Psoas muscle (tissue), 8 donors: ENCODE results near the gene MAB21L2. TPM values are rescaled to one million over a fixed set of nuclear protein-coding genes. Genes with fewer than 3 reads are reported as not detected.

Experiments
- ATAC-seq, 4 donors: fragments of 200-7000 bp; cut with Tn5 transposase; one replicate each; pipeline ENCODE4 v1.9.1; 2020; ENCODE audit warnings: moderate library complexity in 3 of 4, mild to moderate bottlenecking in 2 of 4
- DNase-seq, 2 donors: peaks; one replicate each; pipeline ENCODE4 v3.0.0-alpha.2; 2020
- H3K27ac ChIP-seq: fragments of 200-600 bp; one replicate; pipeline ENCODE4 v1.8.0; 2022
- H3K27me3 ChIP-seq, 3 donors: fragments of 200-600 bp in 1 of 3; one replicate each; pipeline versions ENCODE4 v1.6.1 to v1.8.0; 2013 to 2022; ENCODE audit warnings: low read length in 2 of 3, mild to moderate bottlenecking in 2 of 3, moderate library complexity in 1 of 3; ENCODE audit not compliant: insufficient read depth in 3 of 3
- H3K36me3 ChIP-seq, 2 donors: fragments of 200-600 bp in 1 of 2; one replicate each; pipeline versions ENCODE4 v1.6.1 to v1.8.0; 2013 to 2022; ENCODE audit warnings: low read depth in 1 of 2, mild to moderate bottlenecking in 1 of 2, moderate library complexity in 1 of 2; ENCODE audit not compliant: insufficient read depth in 1 of 2
- H3K4me1 ChIP-seq: fragments of 200-600 bp; one replicate; pipeline ENCODE4 v1.8.0; 2022
- H3K4me3 ChIP-seq: fragments of 200-600 bp; one replicate; pipeline ENCODE4 v1.8.0; 2022; ENCODE audit warnings: mild to moderate bottlenecking
- H3K9me3 ChIP-seq: fragments of 200-600 bp; one replicate; pipeline ENCODE4 v1.8.0; 2022
- WGBS, 3 donors: extraction: QIAGEN DNeasy Blood & Tissue Kit; methylation state at CpG; one replicate each; pipeline versions ENCODE4 v1.1.6 to v1.1.7; 2013; 5-methylcytosine and 5-hydroxymethylcytosine counted together
- intact Hi-C, 2 donors: fragments of 100-400 bp; cut with DNase I; formaldehyde crosslinking; loops; one replicate each; pipeline versions ENCODE4 v1.11.0 to v1.14.2; 2022
- polyA plus RNA-seq, 3 donors: library from polyadenylated mRNA; stranded (reverse); fragments of 200-250 nt; gene quantifications; one replicate each; pipeline ENCODE4 v1.2.3, GENCODE V29; 2013
- total RNA-seq, 4 donors: library from RNA; stranded (reverse); fragmentation: NEBNext Ultra II Directional in 2 of 4; extraction: Animal tissue kit (Norgen Biotek cat#: 25700) in 2 of 4; gene quantifications; one replicate each; pipeline versions ENCODE4 v1.2.1 to v1.2.4, GENCODE V29; 2021 to 2023
- TF ChIP-seq, protein P1 (sequence below): fragments of 200-600 bp; IDR thresholded peaks from one replicate; pipeline ENCODE4 v1.8.0; 2022; ENCODE audit warnings: antibody characterized with exemption
- donor health status: healthy with polysubstance abuse.
- donor health status: DM: no; HTN: no; CAD: no; lungs with moderate emphysema.
- donor health status: Bipolar disorder and iron deficiency.
- donor health status: healthy.
- donor health status: DM: yes; HTN: yes; CAD: no.
- donor health status: DM: no; HTN: no; CAD: no.
- donor health status: DM: no; HTN: no; CAD: no.
- donor health status: DM: yes; HTN: yes; CAD: no.

MAB21L2 gene
- total and polyA plus RNA-seq, 7 donors: 0.01 to 0.03 TPM; not detected in 5

DNA sequence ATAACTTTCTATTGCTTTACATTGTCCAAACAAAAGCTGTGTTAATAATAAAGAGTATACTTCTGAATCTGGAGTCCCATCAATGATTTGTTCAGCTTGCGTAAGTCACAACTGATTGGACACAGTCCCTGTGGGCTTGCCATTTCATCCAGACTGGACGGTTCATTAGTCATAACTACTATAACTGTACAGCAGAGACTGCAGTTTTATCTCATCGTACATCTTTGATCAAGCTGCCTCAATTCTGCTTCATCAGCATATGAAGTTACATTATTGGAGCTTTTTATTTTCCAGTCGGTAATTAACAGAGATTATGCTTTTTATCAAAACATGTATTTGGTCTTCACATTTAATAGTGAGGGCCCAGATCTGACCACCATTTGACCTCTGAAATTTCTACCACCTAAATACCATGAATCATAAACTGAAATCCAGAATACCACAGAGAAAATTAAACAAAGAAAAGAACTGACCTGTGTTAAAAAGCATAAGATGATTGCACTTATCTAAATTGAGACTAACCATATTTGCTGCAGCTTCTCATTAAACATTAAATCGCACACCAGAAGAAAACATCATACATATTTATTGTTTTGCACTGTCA is 12.5 kb upstream of the MAB21L2 start:
- no peak for ATAC-seq
- no peak overlapping the region for H3K27ac ChIP-seq

DNA sequence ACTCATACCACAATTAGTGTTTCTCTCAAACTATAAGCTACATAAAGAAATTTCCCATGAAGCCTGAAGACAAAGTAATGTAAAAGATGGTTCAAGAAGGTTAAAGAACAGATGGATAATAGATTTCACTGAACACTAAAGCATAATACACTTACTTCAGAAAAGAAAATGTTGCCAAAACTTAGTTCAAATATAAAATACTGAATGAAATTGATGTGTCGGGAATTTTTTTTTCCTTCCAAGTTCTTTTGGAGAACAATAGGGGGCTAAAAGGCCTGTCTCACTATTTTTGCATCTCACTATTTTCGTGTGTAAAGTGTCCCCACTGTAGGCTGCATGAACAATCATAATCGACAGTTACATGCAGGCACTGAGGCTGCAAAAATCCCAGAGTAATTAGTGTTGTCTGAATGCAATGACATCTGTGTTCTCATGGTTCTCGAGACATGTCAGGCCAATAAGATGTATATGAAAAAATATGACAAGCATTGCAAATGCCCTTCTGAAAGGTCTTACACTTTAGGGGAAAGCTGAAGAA is 11.9 kb upstream of the MAB21L2 start:
- WGBS, 3 donors: 73 to 77% (median 74%) methylated on average over 4 of the region's 4 CpGs
- no peaks in the 10 kb centered on the region for H3K9me3 ChIP-seq
- no peak overlapping the region for H3K4me3 ChIP-seq
- ATAC-seq (no peak), DNase-seq (no peak)
- no peaks in the 10 kb centered on the region for H3K27me3 ChIP-seq
- intact Hi-C loops: no loop called here
- H3K4me1 ChIP-seq: no peaks in the 10 kb centered on the region
- no peak overlapping the region for H3K27ac ChIP-seq
- TF ChIP-seq, protein P1, sequence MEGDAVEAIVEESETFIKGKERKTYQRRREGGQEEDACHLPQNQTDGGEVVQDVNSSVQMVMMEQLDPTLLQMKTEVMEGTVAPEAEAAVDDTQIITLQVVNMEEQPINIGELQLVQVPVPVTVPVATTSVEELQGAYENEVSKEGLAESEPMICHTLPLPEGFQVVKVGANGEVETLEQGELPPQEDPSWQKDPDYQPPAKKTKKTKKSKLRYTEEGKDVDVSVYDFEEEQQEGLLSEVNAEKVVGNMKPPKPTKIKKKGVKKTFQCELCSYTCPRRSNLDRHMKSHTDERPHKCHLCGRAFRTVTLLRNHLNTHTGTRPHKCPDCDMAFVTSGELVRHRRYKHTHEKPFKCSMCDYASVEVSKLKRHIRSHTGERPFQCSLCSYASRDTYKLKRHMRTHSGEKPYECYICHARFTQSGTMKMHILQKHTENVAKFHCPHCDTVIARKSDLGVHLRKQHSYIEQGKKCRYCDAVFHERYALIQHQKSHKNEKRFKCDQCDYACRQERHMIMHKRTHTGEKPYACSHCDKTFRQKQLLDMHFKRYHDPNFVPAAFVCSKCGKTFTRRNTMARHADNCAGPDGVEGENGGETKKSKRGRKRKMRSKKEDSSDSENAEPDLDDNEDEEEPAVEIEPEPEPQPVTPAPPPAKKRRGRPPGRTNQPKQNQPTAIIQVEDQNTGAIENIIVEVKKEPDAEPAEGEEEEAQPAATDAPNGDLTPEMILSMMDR: no peak
- no peaks in the 10 kb centered on the region for H3K36me3 ChIP-seq

More for the DNA sequence above, 12.5 kb upstream of the MAB21L2 start:
- TF ChIP-seq, protein P1: no peak
- Histone ChIP-seq H3K4me3 (no peak overlapping the region), H3K27me3 (no peaks in the 10 kb centered on the region), H3K36me3 (no peaks in the 10 kb centered on the region), H3K4me1 (no peaks in the 10 kb centered on the region), H3K9me3 (no peaks in the 10 kb centered on the region)
- DNase-seq: no peak
- WGBS, 3 donors: 66 to 75% (median 69%) methylated on average over 5 of the region's 5 CpGs
- intact Hi-C loops: no loop called here

DNA sequence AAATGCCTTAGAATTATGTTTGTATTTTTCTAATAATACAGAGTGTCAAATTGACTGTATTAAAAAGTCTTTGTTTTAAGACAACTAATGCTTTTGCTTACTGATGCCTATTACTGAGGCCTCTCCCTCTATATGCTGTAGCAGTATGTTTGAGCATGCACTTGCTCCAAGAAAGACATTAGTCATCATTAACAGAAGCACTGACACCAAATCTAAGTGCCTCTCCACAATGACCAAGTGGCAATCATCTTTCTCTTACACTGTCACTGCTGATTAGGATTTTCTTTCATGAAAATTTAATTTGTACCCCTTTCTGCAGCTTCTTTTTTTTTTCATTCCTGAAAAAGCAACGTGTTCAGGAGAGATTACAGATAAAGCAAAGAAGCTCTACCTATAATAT is 11.1 kb upstream of the MAB21L2 start:
- H3K27ac ChIP-seq: no peak overlapping the region
- ATAC-seq: no peak
- H3K4me3 ChIP-seq: no peak overlapping the region
- TF ChIP-seq, protein P1: no peak
- no peak for DNase-seq
- intact Hi-C loops: no loop called here
- no peaks in the 10 kb centered on the region for H3K4me1 ChIP-seq
- 66 to 80% (median 77%) methylated on average over 1 of the region's 1 CpG for WGBS, 3 donors
- H3K9me3 ChIP-seq: no peaks in the 10 kb centered on the region
- H3K27me3 ChIP-seq: no peaks in the 10 kb centered on the region
- H3K36me3 ChIP-seq: no peaks in the 10 kb centered on the region

DNA sequence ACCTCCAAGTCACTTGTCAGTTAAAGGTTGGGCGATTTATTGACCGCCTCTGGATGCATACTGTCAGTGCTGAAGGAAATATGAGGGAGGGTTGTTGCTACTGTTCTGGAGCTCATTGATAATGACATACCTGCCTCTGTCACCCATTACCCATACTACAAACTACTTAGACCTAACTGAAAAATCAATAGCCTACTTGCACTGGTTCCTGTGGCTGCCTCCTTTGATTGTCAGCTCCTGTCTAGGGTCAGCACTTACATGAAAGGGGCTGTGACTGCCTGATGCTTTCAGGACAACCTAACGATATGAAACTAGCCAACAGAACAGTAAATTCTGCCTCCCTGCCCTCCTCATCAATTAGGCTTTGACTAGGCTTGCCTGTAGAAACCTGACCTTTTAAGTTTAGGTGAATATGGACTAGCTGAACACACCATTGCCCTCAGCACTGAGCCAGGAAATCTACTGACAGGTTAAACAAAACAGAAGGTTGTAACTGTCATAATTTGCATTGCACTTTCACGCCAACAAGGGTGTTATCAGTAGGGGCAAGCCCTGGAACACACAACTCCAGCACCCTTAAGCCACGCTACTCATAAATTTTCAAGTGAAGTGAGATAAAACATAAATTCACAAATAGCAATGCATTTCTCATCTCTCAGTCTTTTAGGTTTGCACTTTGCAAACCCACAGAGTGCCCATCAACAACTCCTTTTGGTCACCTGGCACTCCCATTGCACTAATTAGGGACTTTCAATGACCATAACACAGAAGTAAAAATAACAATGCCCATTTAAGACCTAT is 9.0 kb upstream of the MAB21L2 start:
- WGBS, 3 donors: 88 to 91% (median 90%) methylated on average over 5 of the region's 5 CpGs
- H3K4me3 ChIP-seq: no peak overlapping the region
- no peak for ATAC-seq
- no peak for DNase-seq
- H3K4me1 ChIP-seq: no peaks in the 10 kb centered on the region
- no peaks in the 10 kb centered on the region for H3K36me3 ChIP-seq
- TF ChIP-seq, protein P1: no peak
- no peaks in the 10 kb centered on the region for H3K27me3 ChIP-seq
- intact Hi-C loops: no loop called here
- no peak overlapping the region for H3K27ac ChIP-seq
- H3K9me3 ChIP-seq: no peaks in the 10 kb centered on the region
